C4-2B (cell line): ENCODE data around the gene MEN1.

Experiments used
- H3K27ac ChIP-seq: fragments of 450-650 bp; 2 replicates; pipeline ENCODE4 v1.5.1; 2017
- CTCF ChIP-seq: fragments of 450-650 bp; conservative IDR thresholded peaks from 2 replicates; pipeline ENCODE4 v1.5.1; 2017; ENCODE audit warnings: mild to moderate bottlenecking
- ZFX ChIP-seq: fragments of 450-650 bp; IDR thresholded peaks from 2 replicates; pipeline ENCODE4 v1.6.1; 2017

Gene MEN1

GRCh38 chr11:64754919-64755662 is 55.3 kb downstream of the MEN1 start:
- no peak for TF ChIP-seq ZFX
- no peak for TF ChIP-seq CTCF
- H3K27ac ChIP-seq = no peak overlapping the region

- no peak for TF ChIP-seq ZFX
- no peak overlapping the region for H3K27ac ChIP-seq
Observed at GRCh38 chr11:64754124-64754918, 56.0 kb downstream of the MEN1 start.
